HepG2 (cell line): ENCODE results near the gene SPATA7.

Source experiments
- CTCF ChIP-seq: sonication (generic); formaldehyde crosslinking; IDR thresholded peaks from 2 replicates; pipeline ENCODE4 v1.5.0; 2020; ENCODE audit warnings: mild to moderate bottlenecking, missing genetic modification reagents, moderate library complexity
- FOXC1 ChIP-seq: sonication (generic); formaldehyde crosslinking; IDR thresholded peaks from 2 replicates; pipeline ENCODE4 v1.8.0; 2022; ENCODE audit warnings: mild to moderate bottlenecking, missing genetic modification reagents, borderline replicate concordance
- JUND ChIP-seq: sonication (generic); formaldehyde crosslinking; IDR thresholded peaks from 2 replicates; pipeline ENCODE4 v1.8.0; 2022; ENCODE audit warnings: mild to moderate bottlenecking, missing genetic modification reagents
- MXI1 ChIP-seq: IDR thresholded peaks from 3 replicates; pipeline ENCODE4 v1.6.1; 2012; ENCODE audit warnings: low read depth, low read length, inconsistent platforms, borderline replicate concordance
- NFIC ChIP-seq: IDR thresholded peaks from 2 replicates; pipeline ENCODE4 v1.6.1; 2012; ENCODE audit warnings: mild to moderate bottlenecking, low read length, inconsistent platforms
- POLR2A ChIP-seq, 2 experiments: IDR thresholded peaks; 2 replicates each; pipeline ENCODE4 v1.6.1; 2011; ENCODE audit warnings: low read depth in 2 of 2, low read length in 2 of 2, mild to moderate bottlenecking in 1 of 2, moderate library complexity in 1 of 2; ENCODE audit not compliant: insufficient read depth in 1 of 2
- ZHX1 ChIP-seq: sonication (generic); formaldehyde crosslinking; IDR thresholded peaks from 2 replicates; pipeline ENCODE4 v1.8.1; 2022; ENCODE audit warnings: low read depth, mild to moderate bottlenecking, missing genetic modification reagents
- ZNF17 ChIP-seq: sonication (generic); formaldehyde crosslinking; IDR thresholded peaks from 2 replicates; pipeline ENCODE4 v1.5.0; 2020; ENCODE audit warnings: mild to moderate bottlenecking, missing genetic modification reagents
- ZZZ3 ChIP-seq: sonication (generic); formaldehyde crosslinking; IDR thresholded peaks from 2 replicates; pipeline ENCODE4 v1.4.0; 2020; ENCODE audit warnings: missing genetic modification reagents, mild to moderate bottlenecking, borderline replicate concordance

- no peak for TF ChIP-seq JUND (CRISPR knock-in tag)
- no peak for TF ChIP-seq ZHX1 (CRISPR knock-in tag)
- TF ChIP-seq POLR2A (IDR thresholded peaks at IDR 0.05; ENCODE audit: insufficient read depth in 1 of 2, low read depth in 2 of 2, low read length in 2 of 2): no peak
- TF ChIP-seq CTCF: no peak
- TF ChIP-seq NFIC: no peak
- no peak for TF ChIP-seq ZZZ3
- TF ChIP-seq ZNF17: no peak
- TF ChIP-seq FOXC1 (CRISPR knock-in tag): no peak
- TF ChIP-seq MXI1: no peak
Observed at GRCh38 chr14:88430976-88431375, 45.5 kb downstream of the SPATA7 start.
